Hepatocyte (in vitro differentiated cells): ENCODE results near the gene F2RL3. TPM values are rescaled to one million over a fixed set of nuclear protein-coding genes. Genes with fewer than 3 reads are reported as not detected.
A peak's percentile ranks its signal among the peaks of the same experiment; 100 is the strongest.

Source experiments
- DNase-seq: peaks from one replicate; pipeline ENCODE4 v3.0.0-alpha.2; 2016; ENCODE audit warnings: low spot score
- H2AFZ ChIP-seq: fragments of 200-600 bp; sonication (generic); 2 replicates; pipeline ENCODE4 v1.6.0; 2016; ENCODE audit warnings: antibody characterized with exemption, mild to moderate bottlenecking
- H3K27ac ChIP-seq: fragments of 200-600 bp; sonication (generic); 2 replicates; pipeline ENCODE4 v1.5.1; 2016; ENCODE audit warnings: mild to moderate bottlenecking
- H3K27me3 ChIP-seq: fragments of 200-600 bp; sonication (generic); 2 replicates; pipeline ENCODE4 v1.6.1; 2016
- H3K36me3 ChIP-seq: fragments of 200-600 bp; sonication (generic); replicated peaks from 2 replicates; pipeline ENCODE4 v1.5.1; 2016; ENCODE audit warnings: low read depth; ENCODE audit not compliant: insufficient read depth
- H3K4me1 ChIP-seq: fragments of 200-600 bp; sonication (generic); 2 replicates; pipeline ENCODE4 v1.5.1; 2016; ENCODE audit warnings: mild to moderate bottlenecking, moderate library complexity; ENCODE audit not compliant: insufficient read depth
- H3K4me2 ChIP-seq: fragments of 200-600 bp; sonication (generic); 2 replicates; pipeline ENCODE4 v1.6.0; 2016
- H3K4me3 ChIP-seq: fragments of 200-600 bp; sonication (generic); 2 replicates; pipeline ENCODE4 v1.5.1; 2016; ENCODE audit warnings: mild to moderate bottlenecking
- H3K79me2 ChIP-seq: fragments of 200-600 bp; sonication (generic); 2 replicates; pipeline ENCODE4 v1.6.0; 2017; ENCODE audit warnings: mild to moderate bottlenecking
- H3K9me2 ChIP-seq: fragments of 200-600 bp; sonication (generic); replicated peaks from 2 replicates; pipeline ENCODE4 v1.6.0; 2017; ENCODE audit warnings: mild to moderate bottlenecking; ENCODE audit not compliant: insufficient read depth
- H3K9me3 ChIP-seq: fragments of 200-600 bp; sonication (generic); 2 replicates; pipeline ENCODE4 v1.5.1; 2016; ENCODE audit warnings: low read depth, mild to moderate bottlenecking
- H4K20me1 ChIP-seq: fragments of 200-600 bp; sonication (generic); 2 replicates; pipeline ENCODE4 v1.6.0; 2016; ENCODE audit warnings: mild to moderate bottlenecking; ENCODE audit not compliant: insufficient read depth, poor library complexity, severe bottlenecking
- EZH2 ChIP-seq: fragments of 200-600 bp; sonication (generic); IDR thresholded peaks from 2 replicates; pipeline ENCODE4 v1.6.1; 2016; ENCODE audit warnings: antibody characterized with exemption, mild to moderate bottlenecking, borderline replicate concordance
- EZH2phosphoT487 ChIP-seq: fragments of 200-600 bp; sonication (generic); IDR thresholded peaks from one replicate; pipeline ENCODE4 v1.6.1; 2018; ENCODE audit warnings: antibody characterized with exemption, mild to moderate bottlenecking, low read depth, moderate library complexity; ENCODE audit not compliant: unreplicated experiment, severe bottlenecking
- WGBS: methylation state at CpG from one replicate; pipeline ENCODE4 v1.1.6; 2016; ENCODE audit warnings: low lambda C conversion rate; ENCODE audit errors: missing lambda C conversion rate; 5-methylcytosine and 5-hydroxymethylcytosine counted together
- polyA plus RNA-seq: library from polyadenylated mRNA; unstranded; fragments of >200 nt; fragmentation: Nextera tagmentation; extraction: Ambion mirVana; gene quantifications from 2 replicates; pipeline ENCODE4 v1.2.1, GENCODE V29; 2016
- total RNA-seq: library from RNA; depleted of rRNA; stranded (reverse); fragments of >200 nt; gene quantifications from 2 replicates; pipeline ENCODE4 v1.2.3, GENCODE V29; 2014
- TF ChIP-seq, protein P1 (sequence below): fragments of 200-600 bp; sonication (generic); IDR thresholded peaks from 2 replicates; pipeline ENCODE4 v1.5.1; 2016; ENCODE audit warnings: antibody characterized with exemption, mild to moderate bottlenecking; ENCODE audit not compliant: poor library complexity

F2RL3 gene
- total and polyA plus RNA-seq, 2 experiments from 2014 or later = 0.08 to 0.13 TPM

DNA sequence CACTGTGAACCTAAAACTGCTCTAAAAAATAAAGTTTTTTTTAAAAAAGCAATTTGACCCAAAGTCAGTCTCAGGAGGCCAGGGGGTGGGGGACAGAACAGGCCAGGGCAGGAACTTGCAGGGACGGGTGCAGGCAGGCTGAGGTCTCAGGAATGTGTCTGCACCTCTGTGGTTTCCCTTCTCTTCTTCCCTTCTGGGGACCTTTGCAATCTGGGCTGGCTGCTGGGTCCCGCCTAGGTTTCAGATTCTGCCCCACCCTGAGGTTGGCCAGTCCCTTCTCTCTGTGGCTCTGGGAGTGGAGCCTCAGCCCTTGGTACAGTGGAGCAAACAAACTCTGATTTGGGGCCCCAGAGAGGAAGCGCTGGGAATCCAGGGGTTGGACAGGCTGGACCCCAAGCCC lies 5.3 kb upstream of the F2RL3 start:
- Histone ChIP-seq H3K9me2 (no peaks in the 10 kb centered on the region), H3K4me2 (no peak overlapping the region), H3K27ac (no peak overlapping the region), H4K20me1 (no peaks in the 10 kb centered on the region), H3K4me3 (no peak overlapping the region), H3K4me1 (no peaks in the 10 kb centered on the region), H3K36me3 (no peaks in the 10 kb centered on the region), H3K9me3 (no peaks in the 10 kb centered on the region), H3K27me3 (no peaks in the 10 kb centered on the region), H2AFZ (no peak overlapping the region), H3K79me2 (no peaks in the 10 kb centered on the region)
- DNase-seq = no peak
- 89% methylated on average over 3 of the region's 3 CpGs for WGBS
- no peak for TF ChIP-seq EZH2
- TF ChIP-seq, protein P1, sequence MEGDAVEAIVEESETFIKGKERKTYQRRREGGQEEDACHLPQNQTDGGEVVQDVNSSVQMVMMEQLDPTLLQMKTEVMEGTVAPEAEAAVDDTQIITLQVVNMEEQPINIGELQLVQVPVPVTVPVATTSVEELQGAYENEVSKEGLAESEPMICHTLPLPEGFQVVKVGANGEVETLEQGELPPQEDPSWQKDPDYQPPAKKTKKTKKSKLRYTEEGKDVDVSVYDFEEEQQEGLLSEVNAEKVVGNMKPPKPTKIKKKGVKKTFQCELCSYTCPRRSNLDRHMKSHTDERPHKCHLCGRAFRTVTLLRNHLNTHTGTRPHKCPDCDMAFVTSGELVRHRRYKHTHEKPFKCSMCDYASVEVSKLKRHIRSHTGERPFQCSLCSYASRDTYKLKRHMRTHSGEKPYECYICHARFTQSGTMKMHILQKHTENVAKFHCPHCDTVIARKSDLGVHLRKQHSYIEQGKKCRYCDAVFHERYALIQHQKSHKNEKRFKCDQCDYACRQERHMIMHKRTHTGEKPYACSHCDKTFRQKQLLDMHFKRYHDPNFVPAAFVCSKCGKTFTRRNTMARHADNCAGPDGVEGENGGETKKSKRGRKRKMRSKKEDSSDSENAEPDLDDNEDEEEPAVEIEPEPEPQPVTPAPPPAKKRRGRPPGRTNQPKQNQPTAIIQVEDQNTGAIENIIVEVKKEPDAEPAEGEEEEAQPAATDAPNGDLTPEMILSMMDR = no peak

DNA sequence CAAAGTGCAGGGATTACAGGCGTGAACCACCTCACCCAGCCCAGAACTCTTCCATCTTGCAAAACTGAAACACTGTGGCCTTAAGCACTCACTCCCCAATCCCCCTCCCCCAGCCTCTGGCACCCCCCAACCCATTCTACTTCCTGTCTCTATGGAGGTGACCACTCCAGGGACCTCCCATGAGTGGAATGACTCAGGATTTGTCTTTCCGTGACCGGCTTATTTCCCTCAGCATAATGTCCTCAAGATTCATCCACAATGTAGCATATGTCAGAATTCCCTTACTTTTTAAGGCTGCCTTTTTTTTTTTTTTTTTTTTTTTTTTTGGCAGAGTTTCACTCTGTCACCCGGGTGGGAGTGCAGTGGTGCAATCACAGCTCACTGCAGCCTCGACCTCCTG lies 3.6 kb upstream of the F2RL3 start:
- Histone ChIP-seq H3K9me2 (no peaks in the 10 kb centered on the region), H3K27me3 (no peaks in the 10 kb centered on the region), H3K9me3 (no peaks in the 10 kb centered on the region), H3K79me2 (no peaks in the 10 kb centered on the region), H3K4me1 (no peaks in the 10 kb centered on the region), H3K4me2 (no peak overlapping the region), H3K36me3 (no peaks in the 10 kb centered on the region), H3K4me3 (no peak overlapping the region), H2AFZ (no peak overlapping the region), H3K27ac (no peak overlapping the region), H4K20me1 (no peaks in the 10 kb centered on the region)
- 74% methylated on average over 5 of the region's 5 CpGs for WGBS
- no peak for TF ChIP-seq EZH2phosphoT487
- no peak for TF ChIP-seq EZH2
- TF ChIP-seq, protein P1 = no peak
- no peak for DNase-seq

GRCh38 chr19:16886305-16886880 lies 2.4 kb upstream of the F2RL3 start:
- Histone ChIP-seq H3K9me2 (no peaks in the 10 kb centered on the region), H4K20me1 (no peaks in the 10 kb centered on the region), H3K4me3 (no peak overlapping the region), H3K9me3 (no peaks in the 10 kb centered on the region), H3K36me3 (no peaks in the 10 kb centered on the region), H3K27me3 (no peaks in the 10 kb centered on the region), H3K79me2 (no peaks in the 10 kb centered on the region), H3K4me1 (no peaks in the 10 kb centered on the region), H2AFZ (no peak overlapping the region), H3K4me2 (no peak overlapping the region), H3K27ac (peak overlapping the region; percentile 57)
- DNase-seq = peak; percentile 31
- TF ChIP-seq, protein P1 = no peak
- no peak for TF ChIP-seq EZH2phosphoT487
- TF ChIP-seq EZH2 = no peak
- WGBS = 75% methylated on average over 20 of the region's 20 CpGs
